Measurements from ENCODE around the gene GAS5.

- TF ChIP-seq RCOR1 (IDR thresholded peaks at IDR 0.05; ENCODE audit: borderline replicate concordance in 1 of 2, low read depth in 2 of 2, low read length in 2 of 2) = no peak
- TF ChIP-seq CTCF (IDR thresholded peaks at IDR 0.05 in 2 of 3, conservative IDR thresholded peaks at IDR 0.05 in 1 of 3; ENCODE audit: insufficient read depth in 2 of 3, low read depth in 1 of 3, low read length in 3 of 3) = no peak
- TF ChIP-seq SMC3 (conservative IDR thresholded peaks at IDR 0.05; ENCODE audit: insufficient read depth, low read depth, low read length) = no peak
- TF ChIP-seq PKNOX1 (IDR thresholded peaks at IDR 0.05) = no peak
These were observed 49.3 kb downstream of the GAS5 start for GRCh38 chr1:173818459-173818858.
